NCI-H460 (cell line): Measurements from ENCODE around the gene PUDP. TPM values are rescaled to one million over a fixed set of nuclear protein-coding genes. Genes with fewer than 3 reads are reported as not detected.
"Not testable (repeated sequence)": the region's sequence is repeated elsewhere in the genome, so short reads cannot be mapped to it uniquely, and the experiment has no call there.

ENCODE experiments used
- DNase-seq: peaks from one replicate; pipeline ENCODE4 v3.0.0-alpha.2; 2016; ENCODE audit warnings: low read depth; ENCODE audit errors: extremely low read depth
- total RNA-seq: library from RNA; depleted of rRNA; stranded (reverse); fragments of >200 nt; shearing (Covaris generic); gene quantifications from 2 replicates; pipeline ENCODE4 v1.2.3, GENCODE V29; 2014

Gene PUDP
- total RNA-seq, 1 experiment from 2014 or later: 9.8 TPM

DNA sequence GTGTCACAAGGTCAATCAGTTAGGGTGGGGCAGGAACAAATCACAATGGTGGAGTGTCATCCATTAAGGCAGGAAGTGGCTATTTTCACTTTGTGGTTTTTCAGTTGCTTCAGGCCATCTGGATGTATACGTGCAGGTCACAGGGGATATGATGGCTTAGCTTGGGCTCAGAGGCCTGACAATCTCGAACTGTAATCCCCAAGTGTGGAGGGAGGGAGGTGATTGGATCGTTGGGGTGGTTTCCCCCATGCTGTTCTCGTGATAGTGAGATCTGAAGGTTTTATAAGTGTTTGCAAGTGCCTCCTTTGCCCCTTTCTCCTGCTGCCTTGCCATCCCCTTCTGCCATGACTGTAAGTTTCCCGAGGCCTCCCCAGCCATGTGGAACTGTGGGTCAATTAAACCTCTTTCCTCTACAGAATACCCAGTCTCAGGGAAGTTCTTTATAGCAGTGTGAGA is 37.1 kb downstream of the PUDP start:
- DNase-seq: no peak

DNA sequence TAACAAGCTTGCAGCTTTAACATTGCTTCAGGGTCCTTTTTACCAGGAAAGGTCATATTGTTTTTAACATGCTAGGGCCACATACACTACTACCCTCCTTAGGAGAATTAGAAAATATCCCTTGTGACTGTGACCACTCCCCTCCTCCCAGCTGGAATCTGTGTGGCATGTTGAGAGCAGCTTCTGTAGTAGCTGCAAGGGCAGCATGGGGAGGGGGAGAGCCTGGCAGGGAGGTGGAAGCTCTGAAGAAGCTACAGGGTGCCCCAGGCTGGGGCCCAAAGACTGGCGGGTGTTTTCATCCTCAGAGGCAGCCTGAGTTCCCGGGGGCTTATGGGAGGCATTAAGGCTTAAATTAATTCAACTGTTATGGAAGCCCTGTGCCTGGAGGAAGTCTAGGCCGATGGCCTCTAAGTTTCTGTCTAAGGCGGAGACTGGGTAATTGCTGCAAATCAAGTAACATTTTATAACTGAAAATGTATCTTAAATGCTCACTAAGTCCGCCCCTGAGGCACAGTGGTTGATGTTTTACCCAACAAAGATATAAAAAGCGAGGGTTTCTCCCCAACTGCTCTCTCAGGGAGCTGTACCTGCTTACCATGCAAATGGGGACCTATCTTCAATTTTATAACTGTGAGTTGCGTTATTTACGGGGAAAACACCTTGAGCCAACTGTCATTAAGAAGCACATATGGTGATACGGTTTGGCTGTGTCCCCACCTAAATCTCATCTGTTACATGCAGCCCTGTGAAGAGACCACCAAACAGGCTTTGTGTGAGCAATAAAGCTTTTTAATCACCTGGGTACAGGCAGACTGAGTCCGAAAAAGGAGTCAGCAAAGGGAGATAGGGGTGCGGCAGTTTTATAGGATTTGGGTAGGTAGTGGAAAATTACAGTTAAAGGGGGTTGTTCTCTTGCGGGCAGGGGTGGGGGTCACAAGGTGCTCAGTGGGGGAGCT is 37.8 kb downstream of the PUDP start:
- no peak for DNase-seq

- DNase-seq: no peak
These were observed 38.9 kb downstream of the PUDP start for GRCh38 chrX:7109049-7109531.

GRCh38 chrX:7108030-7108429 is 39.9 kb downstream of the PUDP start:
- no peak for DNase-seq

DNA sequence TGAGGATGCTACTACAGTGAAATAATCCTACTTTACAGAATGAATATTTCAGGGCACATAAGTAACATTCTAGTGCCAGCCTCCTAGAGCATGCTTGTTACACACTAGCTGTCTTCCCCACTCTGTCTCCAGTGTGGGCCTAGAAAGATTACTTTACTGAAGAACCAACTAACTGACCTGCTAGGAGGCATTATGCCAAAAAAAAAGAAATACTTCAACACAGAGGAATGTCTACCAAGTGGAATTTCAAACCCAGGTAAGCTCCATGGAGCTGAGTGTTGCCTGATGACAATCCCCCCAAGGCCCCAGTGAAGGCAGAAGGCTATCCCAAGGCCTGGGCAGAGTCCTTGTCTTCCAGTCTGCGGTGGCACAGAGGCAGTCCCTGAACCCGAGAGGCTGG is 41.3 kb downstream of the PUDP start:
- DNase-seq: no peak

- no peak for DNase-seq
These were observed 45.8 kb downstream of the PUDP start for GRCh38 chrX:7102119-7102518.

DNA sequence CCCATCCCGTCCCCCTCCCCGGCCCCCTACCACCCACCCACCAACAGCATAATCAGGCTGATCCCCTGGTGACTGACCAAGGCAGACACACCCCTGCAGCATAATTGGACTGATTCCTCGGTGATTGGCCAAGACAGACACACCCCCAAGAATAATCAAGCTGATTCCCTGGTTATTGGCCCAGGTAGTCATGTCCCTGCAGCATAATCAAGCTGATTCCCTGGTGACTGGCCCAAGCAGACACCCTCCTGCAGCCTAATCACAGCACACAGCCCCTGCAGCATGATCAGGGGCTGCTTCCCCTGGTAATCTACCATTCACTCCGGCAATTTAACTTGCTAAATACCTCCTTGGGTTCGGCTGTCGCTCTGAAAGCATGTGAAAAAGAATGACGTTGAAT is 47.9 kb downstream of the PUDP start:
- no peak for DNase-seq

- DNase-seq: not testable (repeated sequence)
These were observed 52.3 kb downstream of the PUDP start for GRCh38 chrX:7095657-7096056.

GRCh38 chrX:7093305-7093704 is 54.6 kb downstream of the PUDP start:
- DNase-seq: no peak

GRCh38 chrX:7092543-7092942 is 55.4 kb downstream of the PUDP start:
- no peak for DNase-seq

GRCh38 chrX:7091923-7092322 is 56.0 kb downstream of the PUDP start:
- DNase-seq: no peak

- DNase-seq: no peak
These were observed 57.3 kb downstream of the PUDP start for GRCh38 chrX:7090641-7091040.

- DNase-seq: no peak
These were observed 58.9 kb downstream of the PUDP start for GRCh38 chrX:7088968-7089615.

GRCh38 chrX:7086384-7086783 is 61.6 kb downstream of the PUDP start:
- no peak for DNase-seq

- no peak for DNase-seq
These were observed 62.1 kb downstream of the PUDP start for GRCh38 chrX:7085879-7086278.

DNA sequence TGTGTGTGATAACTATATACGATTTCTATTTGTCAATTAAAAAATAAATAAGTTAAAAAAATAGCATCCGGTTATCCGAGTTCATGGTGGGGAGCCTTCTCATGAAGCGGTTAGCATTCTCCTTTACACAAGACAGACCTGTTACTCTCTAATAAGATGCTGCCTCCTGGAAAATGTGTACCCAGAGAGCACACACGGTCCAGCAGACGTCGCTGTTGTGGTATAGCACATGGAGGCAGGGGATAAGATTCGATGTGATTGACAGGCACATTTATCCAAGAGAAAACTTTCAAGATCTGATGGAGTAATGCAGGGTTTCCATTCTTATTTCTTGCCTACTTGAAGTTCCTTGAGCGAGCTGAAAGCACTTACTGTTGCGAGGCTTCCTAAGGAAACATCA is 63.1 kb downstream of the PUDP start:
- no peak for DNase-seq

GRCh38 chrX:7083468-7084396 is 64.2 kb downstream of the PUDP start:
- no peak for DNase-seq

DNA sequence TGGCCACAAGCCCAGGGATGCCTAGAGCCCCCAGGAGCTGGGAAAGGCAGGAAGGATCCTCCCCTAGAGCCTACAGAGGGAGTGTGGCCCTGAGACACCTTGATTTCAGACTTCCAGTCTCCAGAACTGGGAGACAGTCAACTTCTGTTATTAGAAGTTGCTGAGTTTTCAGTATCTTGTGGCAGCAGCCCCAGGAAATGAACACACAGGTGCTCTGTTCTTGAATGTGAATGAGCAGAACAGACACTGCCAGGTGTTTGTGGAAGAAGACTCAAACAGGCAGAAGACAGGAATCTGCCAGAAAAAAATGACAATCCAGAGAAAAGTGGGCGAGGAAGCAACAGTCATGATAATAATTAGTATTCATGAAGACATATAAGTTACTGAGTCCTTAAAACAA is 64.9 kb downstream of the PUDP start:
- no peak for DNase-seq

GRCh38 chrX:7082556-7082955 is 65.4 kb downstream of the PUDP start:
- no peak for DNase-seq
